ENCODE results near the gene TOMM22.

Gene TOMM22

DNA sequence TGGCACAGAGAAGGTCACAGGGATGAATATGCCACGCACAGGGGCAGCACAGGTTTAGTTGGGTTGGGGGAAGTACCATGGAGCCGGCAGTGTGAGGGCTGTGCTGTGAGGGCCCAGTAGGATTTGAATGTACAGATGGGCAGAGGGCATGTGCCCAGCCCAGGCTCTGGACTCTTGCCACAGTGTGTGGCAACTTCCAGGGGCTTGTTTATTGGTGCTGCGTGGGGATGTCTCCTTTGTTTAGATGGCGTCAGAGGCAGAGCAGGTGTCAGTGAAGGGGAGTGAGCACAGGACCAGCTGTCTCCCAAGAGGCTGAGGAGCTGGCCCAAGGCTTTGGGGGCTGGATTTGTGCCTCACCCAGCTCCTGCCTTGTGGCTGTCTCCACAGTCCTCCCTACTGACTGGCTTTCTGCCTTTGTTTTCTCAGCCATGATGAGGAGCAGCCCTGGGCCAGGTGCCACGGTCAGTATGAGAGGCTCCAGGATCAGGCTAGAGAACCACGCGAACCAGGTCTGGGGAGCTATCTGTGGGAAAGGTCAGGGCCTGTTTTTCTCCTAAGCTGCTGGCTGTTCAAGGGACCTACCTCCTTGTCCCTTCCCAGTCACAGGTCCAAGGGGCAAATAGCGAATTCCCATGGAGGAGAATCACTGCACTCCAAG is 52.1 kb downstream of the TOMM22 start:
- no peak for DNase-seq (ENCODE audit: low read depth in 2 of 2)

DNA sequence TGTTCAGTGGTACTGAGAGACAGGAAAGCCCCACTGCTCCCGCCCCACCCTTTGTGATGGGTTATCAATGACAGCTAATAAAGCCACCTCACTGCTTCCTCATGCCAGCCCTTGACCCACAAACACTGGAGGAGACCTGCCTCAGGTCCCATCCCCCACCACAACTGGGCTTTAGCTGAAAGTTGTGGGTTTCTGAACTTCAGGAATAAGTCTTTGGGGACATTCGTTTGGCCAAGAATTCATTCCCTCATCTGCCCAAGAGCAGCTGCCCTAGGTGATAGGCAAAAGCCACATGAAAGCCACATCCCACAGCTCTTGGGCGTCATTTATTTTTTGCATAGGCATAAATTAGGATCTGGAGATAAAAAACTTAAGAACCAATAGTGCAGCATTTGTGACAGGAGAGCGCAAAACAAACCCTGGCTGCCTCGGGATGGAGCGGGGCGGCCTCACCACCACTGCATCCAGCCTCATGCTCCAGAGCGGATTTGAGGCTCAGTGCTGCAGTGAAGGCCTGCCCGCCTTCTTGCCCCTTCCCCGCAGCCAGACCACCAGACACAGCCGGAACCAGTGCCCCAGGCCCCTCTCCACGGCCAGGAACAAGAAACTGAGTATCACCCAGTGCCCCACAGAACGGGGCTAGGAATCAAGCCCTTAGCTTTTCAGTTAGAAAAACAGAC is 52.8 kb downstream of the TOMM22 start:
- no peak for DNase-seq (ENCODE audit: low read depth in 2 of 2)
